GM21737 (cell line): ENCODE measurements around the gene PRELID2.
A peak's percentile ranks its signal among the peaks of the same experiment; 100 is the strongest.
"Not testable (repeated sequence)": the region's sequence is repeated elsewhere in the genome, so short reads cannot be mapped to it uniquely, and the experiment has no call there.

Source experiments
- ATAC-seq: cut with Tn5 transposase; IDR thresholded peaks from one replicate; pipeline ENCODE4 v1.9.1; 2021; ENCODE audit warnings: mild to moderate bottlenecking, moderate library complexity; ENCODE audit not compliant: unreplicated experiment

Gene PRELID2

DNA sequence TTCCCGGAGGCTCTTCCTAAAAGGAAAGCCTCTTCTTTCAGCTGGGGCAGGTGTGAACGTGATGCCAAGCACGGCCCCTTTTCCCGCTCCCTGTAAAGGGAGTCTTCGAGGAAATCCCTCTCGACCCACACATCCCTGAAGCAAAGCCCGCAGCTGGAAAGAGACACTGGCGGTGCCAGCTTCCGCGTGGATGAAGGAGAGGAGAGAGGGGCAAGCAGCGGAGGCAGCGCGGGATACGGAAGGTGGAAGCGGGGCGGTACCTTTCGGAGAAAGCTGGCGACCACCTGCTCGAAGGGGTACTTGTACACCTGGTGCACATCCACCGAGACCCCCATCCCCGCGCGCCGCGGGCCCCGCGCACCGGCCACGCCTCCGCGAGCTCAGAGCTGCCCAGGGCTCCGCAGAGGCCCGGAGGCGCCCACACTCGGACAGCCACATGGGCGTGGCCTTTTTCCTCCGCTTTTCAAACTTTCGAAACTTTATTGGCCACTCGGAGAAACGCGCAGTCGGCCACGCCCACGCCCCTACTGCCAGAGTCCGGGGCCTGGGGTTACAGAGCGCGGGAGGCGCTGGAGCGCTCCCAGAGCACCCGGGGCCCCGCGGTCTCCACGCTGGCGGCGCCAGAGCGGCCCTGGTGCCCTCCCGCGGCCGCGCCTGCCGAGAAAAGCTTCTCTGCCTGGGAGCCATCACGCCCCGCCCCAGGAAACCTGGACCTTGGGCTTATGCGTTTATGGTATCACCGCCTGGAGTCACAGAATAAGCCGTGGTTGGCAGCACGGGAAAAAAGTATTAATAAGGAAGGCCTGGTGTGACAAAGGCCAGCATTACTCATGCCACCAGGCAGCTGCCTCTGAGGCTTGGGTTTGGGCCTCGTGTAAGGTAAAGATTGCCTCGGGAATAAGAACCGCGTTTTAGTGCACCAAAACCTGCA, at the start of gene PRELID2:
Gene PRELID2 (minus strand): TSS at position 426 of the 931 bp plus-strand sequence. CDS start 91 bp downstream, at position 335.
- ATAC-seq, result peak; percentile 92

DNA sequence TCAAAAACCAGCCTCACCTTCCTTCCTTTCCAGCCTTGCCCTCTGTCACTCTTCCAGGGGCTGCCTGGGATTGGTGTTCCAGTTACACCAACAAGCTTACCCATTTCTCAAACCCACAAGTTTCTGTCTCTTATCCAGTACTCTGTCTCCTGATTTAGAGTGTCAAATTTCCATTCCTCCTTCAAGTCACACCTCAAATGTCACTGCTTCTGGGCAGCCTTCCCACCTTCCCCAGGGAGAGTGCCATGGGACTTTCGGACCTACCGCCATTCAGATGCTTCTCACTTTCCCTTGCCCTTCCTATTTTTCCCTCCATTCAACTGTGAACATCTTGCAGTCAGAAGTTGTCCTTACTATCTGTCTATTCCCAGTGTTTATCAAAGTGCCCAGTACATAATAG, 39.6 kb upstream of the PRELID2 start:
- ATAC-seq, result no peak

DNA sequence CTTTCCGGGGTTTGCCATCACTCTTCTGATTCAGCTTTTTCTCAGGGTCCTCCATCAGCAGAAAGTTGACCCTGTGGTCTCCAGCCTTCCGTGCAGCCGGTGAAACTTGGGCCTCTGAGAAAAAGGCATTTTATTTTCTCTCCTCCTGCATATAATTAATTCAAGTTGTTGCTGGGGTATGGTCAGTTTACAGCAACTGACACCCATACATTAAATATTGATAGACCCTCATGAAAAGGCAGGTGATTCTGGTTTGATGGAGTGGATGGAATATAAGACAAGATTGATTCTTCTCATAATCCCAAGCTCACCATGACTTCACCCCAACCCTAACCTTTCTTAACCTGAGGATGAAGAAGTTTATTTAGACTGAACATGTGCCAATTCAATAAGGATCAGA, 37.8 kb upstream of the PRELID2 start, which contains the start of gene GRXCR2:
Gene GRXCR2 (minus strand): TSS at position 101 of the 400 bp plus-strand sequence. CDS start 46 bp downstream, at position 55.
- no peak for ATAC-seq

DNA sequence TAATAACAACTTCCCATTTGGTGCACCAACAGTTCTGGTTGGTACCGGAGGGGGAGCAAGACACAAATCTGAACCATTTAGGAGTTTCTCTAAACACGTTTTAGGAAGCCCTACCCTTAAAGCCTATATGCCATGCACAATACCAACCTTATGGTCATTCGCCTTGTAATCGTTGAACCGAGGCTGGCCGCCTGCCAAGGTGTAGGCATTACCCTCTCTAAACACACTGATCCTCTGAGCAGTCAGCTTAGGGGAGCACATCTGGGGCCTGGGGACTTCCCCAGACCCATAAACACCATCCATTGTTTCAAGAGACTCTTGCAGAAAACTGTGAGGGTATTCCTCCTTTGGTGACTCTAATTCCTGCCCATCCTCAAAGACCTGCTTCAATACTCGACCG, 37.3 kb upstream of the PRELID2 start:
- no peak for ATAC-seq

DNA sequence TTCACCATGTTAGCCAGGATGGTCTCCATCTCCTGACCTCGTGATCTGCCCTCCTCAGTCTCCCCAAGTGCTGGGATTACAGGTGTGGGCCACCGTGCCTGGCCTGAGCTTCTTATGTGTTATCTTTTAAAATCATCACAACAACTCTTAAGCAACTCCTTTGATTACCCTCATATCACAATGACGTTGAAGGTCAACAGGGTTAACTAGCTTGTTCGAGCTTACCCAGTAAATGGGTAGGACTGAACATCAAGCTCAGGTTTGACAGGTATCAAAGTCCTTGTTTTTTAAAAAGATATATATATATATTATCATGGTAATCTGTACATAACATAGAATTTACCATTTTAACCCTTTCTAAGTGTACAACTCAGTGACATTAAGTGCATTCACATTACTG, 34.6 kb upstream of the PRELID2 start:
- ATAC-seq, result no peak

DNA sequence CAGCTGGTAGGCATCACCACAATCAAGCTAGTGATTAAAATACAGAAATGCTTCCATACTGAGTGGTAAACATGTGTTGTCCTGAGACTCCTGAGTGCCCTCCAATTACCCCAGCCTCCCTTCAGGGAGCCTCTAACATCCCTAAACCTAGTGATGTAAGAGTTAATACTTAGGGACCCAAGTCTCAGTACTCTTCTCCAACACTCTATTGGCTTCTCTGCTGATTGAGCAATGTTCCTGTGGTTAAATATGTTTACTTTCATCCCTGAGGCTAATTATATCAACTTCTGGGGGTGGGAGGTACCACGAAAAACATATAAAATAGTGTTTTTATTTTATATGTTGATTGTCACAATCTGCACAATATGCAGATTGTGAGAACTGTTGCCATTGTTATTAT, 32.7 kb upstream of the PRELID2 start:
- ATAC-seq, result no peak

DNA sequence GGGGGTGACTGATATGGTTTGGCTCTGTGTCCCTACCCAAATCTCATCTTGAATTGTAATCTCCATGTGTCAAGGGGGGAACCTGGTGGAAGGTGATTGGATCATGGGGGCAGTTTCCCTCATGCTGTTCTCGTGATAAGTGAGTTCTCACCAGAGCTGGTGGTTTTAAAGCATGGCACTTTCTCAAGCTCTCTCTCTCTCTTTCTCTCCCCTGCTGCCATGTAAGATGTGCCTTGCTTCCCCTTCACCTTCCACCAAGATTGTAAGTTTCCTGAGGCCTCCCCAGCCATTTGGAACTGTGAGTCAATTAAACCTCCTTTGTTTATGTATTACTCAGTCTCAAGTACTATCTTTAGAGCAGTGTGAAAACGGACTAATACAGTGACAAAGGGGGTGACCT, 29.3 kb upstream of the PRELID2 start:
- ATAC-seq, result not testable (repeated sequence)

DNA sequence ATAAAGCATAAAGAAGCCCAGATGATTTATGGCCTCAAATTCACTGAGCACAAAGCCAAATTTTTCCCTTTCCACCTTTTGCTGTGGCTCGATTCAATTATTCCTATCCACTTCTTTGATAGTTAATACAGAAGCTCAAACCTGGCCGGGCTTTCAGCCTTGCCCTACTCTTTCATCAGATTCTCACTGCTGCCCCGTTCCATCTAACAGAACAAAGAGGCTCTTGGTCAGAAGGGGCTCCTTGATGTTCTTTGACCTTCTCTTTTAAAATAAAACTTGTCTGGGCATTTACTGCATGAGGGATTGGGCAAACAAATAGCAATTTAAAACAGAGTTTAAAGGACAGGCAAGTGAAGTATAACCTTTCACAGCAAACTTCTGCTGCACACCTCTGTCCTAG, 27.9 kb upstream of the PRELID2 start:
- no peak for ATAC-seq

DNA sequence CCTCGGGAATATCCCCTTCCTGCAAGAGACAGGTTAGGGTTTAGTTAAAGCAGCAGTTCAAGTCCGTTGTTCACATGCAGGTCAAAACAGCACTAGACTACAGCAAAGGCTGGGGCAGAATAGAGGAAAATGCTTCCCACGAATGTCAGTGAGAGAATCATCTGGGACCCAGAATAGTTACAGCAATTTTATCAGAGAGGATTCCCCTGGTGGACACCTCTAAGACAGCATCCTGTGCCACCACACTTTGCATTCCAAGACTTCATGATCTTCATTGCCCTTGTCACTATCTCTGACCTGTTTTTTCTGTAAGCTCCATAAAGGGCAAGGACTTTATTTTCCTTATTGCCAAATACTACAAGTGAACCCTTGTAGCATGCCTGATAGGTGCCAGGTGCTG, 24.8 kb upstream of the PRELID2 start:
- no peak for ATAC-seq

DNA sequence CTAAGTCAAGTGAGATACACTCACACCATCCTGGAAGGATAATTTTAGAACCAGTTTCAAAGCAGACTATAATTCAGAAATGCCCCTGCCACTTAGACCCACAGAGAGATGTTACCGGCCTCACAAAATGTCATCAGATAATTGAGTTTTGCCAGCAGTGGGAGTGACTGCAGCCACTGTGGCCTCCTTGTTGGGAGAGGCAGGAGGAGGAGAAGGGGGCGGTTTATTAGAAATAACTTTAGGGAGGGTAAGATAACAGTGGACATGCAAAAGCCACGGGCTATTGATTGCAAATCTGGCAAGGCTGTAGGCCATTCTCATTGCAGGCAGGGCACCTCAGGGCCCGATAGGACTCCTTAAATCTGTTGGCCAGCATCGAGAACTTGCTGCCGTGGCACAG, 24.3 kb upstream of the PRELID2 start:
- no peak for ATAC-seq

DNA sequence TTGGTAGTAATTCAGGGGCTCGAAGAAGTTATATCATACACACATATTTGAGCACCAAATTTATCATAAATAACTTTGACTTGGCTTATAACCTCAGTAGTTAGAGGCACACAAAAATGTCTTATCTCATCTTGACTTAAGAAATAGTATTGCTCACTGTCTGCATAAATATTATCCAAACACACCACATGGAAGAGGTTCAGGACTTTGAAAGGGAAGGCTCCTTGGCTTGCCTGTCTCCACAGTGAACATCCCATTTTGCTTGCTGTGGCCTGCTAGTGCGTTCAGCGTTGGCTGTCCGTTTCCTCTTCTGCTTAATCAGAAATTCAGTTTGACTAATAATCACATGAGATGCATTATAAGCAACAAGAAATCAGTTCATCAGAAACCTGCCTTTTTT, 23.8 kb upstream of the PRELID2 start:
- no peak for ATAC-seq

DNA sequence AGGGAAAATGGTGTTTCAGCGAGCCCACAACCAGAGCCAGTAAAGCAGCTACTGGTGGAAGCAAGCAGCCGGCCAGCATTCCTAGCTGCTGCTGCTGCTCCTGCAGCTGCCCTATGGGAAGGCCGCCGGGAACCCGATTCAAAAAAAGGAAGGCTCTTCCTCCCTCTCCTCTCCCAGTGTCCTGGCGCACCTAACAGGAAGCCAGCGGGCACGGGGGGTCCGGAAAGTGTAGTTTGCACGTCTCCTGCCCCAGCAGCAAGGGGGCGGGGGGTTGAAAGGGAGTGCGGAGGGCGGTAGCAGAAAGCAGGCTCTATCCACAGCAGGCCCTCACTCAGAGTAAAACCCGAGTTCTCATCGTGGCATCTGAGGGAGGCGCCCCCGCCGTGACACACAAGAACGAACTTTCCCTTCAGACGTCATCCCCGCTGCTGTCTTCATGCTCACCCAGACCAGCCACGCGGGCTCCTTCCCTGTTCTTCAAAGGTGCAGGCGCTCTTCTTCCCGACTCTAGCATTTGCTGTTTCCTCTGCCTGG, 21.2 kb upstream of the PRELID2 start:
- no peak for ATAC-seq

DNA sequence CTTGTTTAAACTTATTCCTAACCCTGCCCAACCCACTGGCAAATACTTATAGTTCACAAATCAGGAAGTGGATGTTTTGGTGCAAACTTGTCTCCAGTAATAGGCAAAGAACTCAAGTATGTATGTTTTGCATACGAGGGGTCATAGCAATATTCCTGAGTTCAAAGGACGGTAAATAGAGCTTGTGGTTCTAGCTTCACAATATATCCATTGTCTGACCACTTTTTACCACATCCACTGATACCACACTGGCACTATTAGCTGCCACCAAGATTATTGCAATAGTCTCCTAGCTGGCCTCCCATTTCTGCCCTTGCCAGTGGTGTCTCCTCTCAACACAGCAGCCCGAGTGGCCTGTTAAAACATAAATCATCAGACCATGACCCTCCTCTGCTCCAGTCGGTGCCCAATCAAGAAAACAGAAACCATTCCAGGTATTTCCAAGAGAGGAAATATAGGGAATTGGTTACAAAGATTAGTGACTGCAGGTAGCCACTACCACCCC, 20.7 kb upstream of the PRELID2 start:
- no peak for ATAC-seq

DNA sequence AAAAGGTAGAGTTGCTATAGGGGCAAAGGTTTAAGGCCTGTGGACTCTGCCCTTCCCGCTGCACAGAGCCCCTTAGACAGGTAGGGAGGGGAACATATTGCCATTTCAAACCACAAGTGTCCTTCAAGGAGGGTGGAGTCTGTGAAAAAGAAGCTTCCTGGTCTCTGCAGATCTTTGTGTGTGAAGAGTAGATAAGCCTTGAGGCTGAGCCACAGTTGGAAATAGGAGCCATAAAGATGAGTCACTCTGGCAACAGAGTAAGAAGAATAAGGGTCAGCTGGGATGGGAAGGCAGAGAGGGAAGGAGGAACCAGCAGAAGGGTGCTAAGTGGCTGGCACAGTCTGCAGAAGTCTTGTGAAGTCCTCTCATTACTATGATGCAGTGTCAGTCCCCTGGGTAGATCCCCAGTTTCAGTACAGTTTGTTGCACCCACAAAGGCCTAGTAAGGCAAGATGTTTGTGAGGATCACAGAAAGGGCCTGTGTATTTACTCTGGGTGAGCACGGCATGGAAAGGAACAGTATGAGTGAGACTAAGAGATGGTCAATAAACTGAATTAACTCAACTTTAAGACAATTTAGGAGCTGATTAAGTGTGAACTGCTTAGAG, 19.6 kb upstream of the PRELID2 start:
- no peak for ATAC-seq

DNA sequence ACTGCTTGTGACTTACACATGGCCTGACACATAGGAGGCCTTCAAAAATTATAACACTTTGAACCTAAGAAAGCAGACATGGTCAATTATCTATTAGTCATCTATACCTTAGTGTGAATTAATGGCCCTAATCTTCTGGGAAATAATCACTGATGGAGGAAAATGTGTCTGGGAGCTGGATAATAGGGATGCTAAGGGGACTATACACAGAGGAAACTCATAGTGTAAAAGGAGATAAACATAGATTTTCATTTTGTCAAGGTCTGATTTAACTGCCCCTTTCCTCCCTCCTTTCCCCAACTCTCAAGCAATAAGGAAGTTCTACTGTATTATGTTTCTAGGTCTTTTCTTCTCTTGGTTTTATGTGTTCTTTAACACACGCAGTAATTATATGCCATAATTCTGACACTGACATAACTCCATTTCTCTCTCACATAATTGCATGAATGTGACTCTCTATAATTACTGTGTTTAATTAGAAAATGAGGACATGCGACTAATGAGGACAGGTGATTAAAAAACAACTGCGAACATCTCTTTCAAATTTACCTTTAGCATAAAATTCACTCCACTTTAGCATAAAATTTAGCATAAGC, 18.7 kb upstream of the PRELID2 start:
- no peak for ATAC-seq

DNA sequence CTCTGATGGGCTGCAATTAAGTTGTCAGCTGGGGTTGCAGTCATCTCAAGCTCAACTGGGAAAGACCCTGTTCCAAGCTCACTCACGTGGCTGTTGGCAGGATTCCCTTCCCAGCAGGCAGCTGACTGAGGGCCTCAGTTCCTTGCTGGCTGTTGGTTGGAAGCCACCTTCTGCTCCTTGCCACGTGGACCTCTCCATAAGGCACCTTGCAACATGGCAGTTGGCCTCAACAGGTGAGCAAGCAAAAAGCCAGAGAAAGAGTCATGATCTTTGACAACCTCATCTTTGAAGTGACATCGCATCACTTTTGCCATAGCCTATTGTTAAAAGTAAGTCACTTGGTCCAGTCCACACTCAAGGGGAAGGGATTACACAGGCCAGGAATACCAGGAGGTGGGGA, 17.8 kb upstream of the PRELID2 start:
- ATAC-seq, result no peak

DNA sequence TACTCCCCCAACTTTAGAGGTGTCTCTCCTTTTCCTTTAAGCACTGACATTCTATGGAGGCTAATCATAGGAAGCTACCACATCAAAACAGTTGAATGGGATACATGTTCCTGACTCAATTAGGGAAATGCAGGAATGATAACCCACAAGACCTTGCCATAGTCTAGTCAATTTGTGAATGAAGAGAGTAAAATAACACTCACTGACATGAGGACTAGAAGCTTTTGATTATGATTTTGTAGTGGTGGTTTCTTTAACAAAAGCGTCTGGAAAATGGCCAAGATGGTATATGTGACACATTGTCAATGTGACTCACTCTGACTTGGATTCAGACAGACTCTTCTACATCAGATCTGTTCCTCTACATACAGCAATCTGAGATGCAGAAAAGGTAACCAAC, 13.7 kb upstream of the PRELID2 start:
- no peak for ATAC-seq

DNA sequence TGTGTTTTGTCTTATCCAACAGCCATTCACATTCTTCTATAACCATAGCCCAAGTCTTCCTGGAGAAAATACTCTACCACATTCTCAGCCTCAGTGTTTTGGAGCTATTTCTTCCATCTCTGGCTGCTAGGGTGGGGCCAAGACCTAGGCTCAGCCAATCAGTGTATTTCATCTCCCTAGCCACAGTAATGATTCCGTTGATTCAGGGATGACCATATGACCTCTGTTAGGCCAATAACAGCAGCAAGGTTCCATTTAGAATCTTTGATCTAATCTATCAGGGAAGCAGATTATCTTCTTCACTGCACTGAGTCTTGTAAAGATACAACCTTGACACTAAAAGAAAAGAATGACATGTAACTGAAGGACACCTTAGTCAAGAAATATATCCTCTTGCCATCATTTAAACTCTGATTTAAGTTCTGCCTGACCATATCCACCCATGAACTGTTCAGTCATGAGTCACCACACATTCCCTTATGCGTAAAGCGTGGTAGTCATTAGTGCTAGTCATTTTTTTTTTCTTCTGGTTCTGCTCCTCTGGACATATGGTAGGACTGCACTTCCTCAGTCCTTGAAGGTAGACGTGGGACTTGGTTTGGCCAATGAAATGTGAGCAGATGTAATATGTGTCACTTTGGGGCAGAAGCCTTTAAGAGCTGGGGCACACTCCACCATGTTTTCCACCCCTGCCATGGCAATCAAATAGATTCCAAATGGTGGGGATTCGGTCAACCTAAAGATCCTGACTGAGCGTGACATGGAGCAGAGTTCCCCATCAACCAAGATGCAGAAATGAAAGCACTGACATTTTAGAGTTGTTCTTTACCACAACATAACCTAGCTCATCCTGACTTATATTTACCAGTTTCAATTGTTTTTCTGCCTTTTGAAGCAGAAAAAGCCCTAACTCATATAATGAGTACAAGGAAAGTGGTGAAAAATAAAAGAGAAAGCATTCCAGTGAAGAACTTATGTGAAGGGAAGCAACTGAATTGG, 12.7 kb upstream of the PRELID2 start:
- no peak for ATAC-seq

DNA sequence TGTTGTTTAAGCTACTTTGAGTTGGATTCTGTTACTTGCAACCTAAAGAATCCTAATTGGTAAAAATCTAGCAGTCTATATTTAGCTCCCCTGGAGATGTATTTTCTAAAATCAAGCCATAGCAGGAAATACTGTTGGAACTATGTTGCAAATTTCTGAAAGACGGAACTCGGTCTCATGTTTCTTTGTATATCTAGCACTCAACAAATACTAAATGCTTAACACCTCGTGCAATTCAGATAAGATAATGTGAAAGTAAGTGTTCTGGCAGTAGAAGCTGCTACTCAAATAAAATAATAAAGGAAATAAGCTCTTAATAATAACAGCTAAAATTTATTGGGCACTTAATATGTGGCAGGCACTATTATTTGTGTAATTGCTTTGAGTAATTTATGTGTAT, 10.9 kb upstream of the PRELID2 start:
- ATAC-seq, result no peak

DNA sequence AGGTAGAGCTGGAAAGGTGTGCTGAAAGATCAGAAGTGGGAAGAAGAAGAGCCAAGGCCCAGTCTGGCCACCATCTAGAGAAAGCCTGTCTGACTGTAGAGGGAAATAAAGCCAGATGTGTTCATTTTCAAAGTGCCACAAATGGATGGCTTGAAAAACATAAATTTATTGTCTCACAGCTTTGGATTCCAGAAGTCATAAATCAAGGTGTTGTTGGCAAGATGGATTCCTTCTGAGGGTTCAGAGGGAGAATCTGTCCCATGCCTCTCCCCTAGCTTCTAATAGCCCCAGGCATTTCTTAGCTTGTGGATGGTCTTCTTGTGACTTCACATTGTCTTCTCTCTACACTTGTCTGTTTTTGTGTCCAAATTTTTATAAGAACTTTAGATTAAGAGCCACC, 6.2 kb upstream of the PRELID2 start:
- ATAC-seq, result no peak
